ENCODE measurements around the gene RNF151. TPM values are rescaled to one million over a fixed set of nuclear protein-coding genes. Genes with fewer than 3 reads are reported as not detected.

RNF151 gene
- total RNA-seq, 1 donor from 2014 or later, result not detected

DNA sequence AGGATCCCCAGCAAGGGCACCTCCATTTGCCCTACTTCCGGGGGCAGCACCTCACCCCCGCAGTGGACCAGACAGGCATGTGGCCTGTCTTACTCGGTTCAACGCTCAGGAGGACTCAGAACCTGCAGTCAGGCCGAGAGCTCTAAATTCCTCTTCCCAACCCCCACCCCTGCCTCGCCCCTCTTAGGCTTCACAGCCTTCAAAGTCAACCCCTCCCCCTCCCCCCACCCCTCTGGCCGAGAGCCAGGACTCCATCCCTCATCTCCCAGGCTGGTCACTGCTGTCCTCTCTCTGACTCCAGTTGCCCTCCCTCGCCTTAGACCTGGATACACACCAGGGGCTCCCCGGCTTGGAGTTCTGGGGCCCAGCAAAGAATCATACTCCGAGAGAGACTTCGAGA lies 40.4 kb upstream of the RNF151 start:
- peaks cover 43% of the 10 kb centered on the region for H3K27me3 Mint-ChIP-seq (ENCODE audit: low read depth)

DNA sequence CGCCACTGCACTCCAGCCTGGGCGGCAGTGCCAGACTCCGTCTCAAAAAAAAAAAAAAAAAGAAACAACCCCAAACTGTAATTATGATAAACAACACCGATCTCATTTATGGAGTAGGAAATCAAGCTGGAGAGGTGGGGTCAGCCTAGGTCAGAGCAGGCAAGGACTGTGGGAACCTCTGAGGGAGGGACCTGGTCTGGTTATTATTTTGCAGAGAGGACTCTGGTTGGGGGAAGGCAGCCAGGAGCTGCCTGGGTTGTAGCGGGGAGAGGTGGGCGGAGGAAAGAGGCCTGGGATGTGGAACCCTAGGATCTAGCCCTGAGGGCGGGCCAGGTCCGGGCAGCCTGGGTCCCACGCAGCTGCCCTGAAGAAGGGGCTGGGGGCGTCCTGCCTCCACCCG lies 37.6 kb upstream of the RNF151 start:
- no peak for DNase-seq (ENCODE audit: low read depth, low spot score)
- no peaks in the 10 kb centered on the region for H3K9me3 Mint-ChIP-seq
- no peak overlapping the region for H3K27ac Mint-ChIP-seq (ENCODE audit: unreplicated experiment)

More for the DNA sequence above, 40.4 kb upstream of the RNF151 start:
- H3K27ac Mint-ChIP-seq (ENCODE audit: unreplicated experiment), result no peak overlapping the region
- no peak overlapping the region for H3K4me3 Mint-ChIP-seq
- peaks cover 9% of the 10 kb centered on the region for H3K4me1 Mint-ChIP-seq
- no peak for DNase-seq (ENCODE audit: low read depth, low spot score)
- TF ChIP-seq, protein P1, sequence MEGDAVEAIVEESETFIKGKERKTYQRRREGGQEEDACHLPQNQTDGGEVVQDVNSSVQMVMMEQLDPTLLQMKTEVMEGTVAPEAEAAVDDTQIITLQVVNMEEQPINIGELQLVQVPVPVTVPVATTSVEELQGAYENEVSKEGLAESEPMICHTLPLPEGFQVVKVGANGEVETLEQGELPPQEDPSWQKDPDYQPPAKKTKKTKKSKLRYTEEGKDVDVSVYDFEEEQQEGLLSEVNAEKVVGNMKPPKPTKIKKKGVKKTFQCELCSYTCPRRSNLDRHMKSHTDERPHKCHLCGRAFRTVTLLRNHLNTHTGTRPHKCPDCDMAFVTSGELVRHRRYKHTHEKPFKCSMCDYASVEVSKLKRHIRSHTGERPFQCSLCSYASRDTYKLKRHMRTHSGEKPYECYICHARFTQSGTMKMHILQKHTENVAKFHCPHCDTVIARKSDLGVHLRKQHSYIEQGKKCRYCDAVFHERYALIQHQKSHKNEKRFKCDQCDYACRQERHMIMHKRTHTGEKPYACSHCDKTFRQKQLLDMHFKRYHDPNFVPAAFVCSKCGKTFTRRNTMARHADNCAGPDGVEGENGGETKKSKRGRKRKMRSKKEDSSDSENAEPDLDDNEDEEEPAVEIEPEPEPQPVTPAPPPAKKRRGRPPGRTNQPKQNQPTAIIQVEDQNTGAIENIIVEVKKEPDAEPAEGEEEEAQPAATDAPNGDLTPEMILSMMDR (conservative IDR thresholded peaks at IDR 0.05), result no peak
- H3K9me3 Mint-ChIP-seq, result no peaks in the 10 kb centered on the region
- H3K36me3 Mint-ChIP-seq (ENCODE audit: low read depth), result no peaks in the 10 kb centered on the region

DNA sequence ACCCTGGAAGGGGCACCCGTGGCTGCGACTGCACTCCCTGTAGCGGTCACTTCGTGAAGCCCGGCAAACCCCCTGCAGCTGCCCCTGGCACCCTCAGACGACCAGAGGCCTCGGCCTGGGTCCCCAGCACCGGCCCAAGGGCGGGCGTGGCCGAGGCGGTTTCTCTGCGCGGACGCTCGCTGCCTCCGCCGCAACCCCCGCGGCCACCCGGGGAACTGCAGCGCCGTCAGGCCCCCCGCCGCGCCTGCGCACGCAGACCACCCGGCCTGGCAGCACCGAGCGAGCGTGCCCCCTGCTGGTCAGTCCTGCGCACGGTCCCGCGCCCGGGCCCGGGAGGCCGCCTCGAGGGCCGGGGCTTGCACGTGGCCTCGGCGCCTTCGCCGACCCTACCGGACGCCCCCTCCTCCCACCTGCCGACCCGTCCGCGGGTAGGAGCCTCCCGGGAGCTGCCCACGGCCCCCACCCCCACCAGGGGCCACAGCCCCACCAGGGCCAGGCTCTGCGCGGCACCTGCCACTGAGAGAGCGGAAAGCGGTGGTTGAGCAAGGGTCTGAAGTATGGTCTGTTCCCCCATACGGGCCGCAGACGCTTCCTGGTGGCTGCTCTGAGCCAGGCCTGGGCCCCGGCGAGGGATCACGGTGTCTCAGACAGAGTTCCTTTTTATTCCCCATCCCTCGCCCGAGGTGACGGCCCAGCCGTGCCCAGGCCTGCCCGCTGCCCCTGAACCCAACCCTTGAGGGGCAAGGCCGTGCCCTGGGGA lies 36.9 kb upstream of the RNF151 start:
- no peak overlapping the region for H3K4me3 Mint-ChIP-seq
- no peak overlapping the region for H3K27ac Mint-ChIP-seq (ENCODE audit: unreplicated experiment)
- DNase-seq (ENCODE audit: low read depth, low spot score), result peak; percentile 98

More for the DNA sequence above, 37.6 kb upstream of the RNF151 start:
- peaks cover 21% of the 10 kb centered on the region for H3K27me3 Mint-ChIP-seq (ENCODE audit: low read depth)
- TF ChIP-seq, protein P1 (conservative IDR thresholded peaks at IDR 0.05), result no peak
- no peaks in the 10 kb centered on the region for H3K36me3 Mint-ChIP-seq (ENCODE audit: low read depth)
- H3K4me1 Mint-ChIP-seq, result peaks cover 7% of the 10 kb centered on the region
- peak overlapping the region; percentile 76 for H3K4me3 Mint-ChIP-seq

DNA sequence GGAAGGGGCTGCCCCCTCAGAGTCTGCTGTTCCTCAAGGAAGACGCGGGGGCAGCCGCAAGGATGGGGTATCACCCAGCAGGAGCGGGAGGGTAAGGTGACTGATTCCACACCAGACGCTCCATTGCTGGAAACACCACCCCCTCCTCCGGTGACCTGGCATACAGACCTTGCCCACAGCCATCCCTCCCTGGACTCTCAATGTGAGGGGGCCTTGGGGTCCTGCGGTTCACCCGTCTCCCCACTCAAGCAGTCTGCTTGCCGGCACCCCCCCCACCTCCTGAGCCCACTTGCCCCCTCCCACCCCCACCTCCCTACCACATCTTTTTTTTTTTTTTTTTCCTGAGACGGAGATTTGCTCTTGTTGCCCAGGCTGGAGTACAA lies 36.3 kb upstream of the RNF151 start:
- Mint-ChIP-seq H3K36me3 (ENCODE audit: low read depth) (no peaks in the 10 kb centered on the region), H3K27me3 (ENCODE audit: low read depth) (peaks cover 11% of the 10 kb centered on the region), H3K4me1 (peaks cover 7% of the 10 kb centered on the region), H3K9me3 (no peaks in the 10 kb centered on the region), H3K27ac (ENCODE audit: unreplicated experiment) (no peak overlapping the region), H3K4me3 (no peak overlapping the region)
- no peak for DNase-seq (ENCODE audit: low read depth, low spot score)
- TF ChIP-seq, protein P1 (conservative IDR thresholded peaks at IDR 0.05), result no peak

More for the DNA sequence above, 36.9 kb upstream of the RNF151 start:
- Mint-ChIP-seq H3K36me3 (ENCODE audit: low read depth) (no peaks in the 10 kb centered on the region), H3K4me1 (peaks cover 7% of the 10 kb centered on the region), H3K9me3 (no peaks in the 10 kb centered on the region), H3K27me3 (ENCODE audit: low read depth) (peaks cover 15% of the 10 kb centered on the region)
- TF ChIP-seq, protein P1 (conservative IDR thresholded peaks at IDR 0.05), result peak; percentile 93

DNA sequence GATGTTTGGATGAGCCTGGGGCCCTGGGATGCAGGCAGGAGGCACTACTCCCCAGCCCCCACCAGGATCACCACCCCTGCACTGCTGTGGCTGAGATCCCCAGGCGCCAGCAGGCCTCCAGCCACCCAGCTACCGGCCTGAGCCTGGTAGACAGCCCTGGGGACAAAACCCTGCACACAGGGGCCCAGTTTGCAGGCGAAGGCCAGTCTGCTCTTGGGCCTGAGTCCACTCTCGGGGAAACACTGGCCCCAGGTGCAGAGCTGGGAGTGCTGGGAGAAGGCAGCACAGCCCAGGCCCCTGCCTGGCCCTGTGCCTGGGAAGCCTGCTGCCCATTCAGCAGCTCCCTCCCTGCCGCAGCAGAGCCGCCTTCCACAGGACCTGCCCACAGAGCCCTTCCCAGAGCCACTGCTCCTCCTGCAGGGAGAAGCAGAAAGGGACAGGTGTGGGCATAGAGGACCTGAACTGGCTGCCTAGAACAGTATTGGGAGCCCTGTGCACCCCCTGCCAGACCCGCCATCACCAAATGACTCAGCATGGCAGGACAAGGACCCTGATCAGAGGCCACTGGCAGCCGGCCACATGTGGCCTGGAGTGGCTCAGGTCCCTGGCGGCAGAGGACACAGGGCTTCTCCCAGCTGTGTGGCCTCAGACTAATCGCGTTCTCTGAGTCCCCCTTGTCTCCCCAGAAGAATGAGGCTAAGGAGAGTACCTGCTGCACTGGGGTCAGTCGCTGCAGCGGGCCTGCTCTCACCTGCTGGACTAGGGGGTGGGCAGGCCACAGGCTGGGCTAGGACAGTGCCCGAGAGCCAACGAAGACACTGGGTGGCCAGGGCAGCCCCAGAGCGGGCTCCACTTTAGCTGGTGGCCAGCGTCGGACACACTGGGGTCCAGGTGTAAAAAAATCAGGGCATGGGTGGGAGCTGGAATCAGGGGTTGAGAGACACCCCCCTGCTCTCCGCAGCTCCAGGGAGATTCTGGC lies 34.3 kb upstream of the RNF151 start:
- H3K27ac Mint-ChIP-seq (ENCODE audit: unreplicated experiment), result no peak overlapping the region
- H3K4me1 Mint-ChIP-seq, result peaks cover 7% of the 10 kb centered on the region
- no peak overlapping the region for H3K4me3 Mint-ChIP-seq
- peaks cover 11% of the 10 kb centered on the region for H3K27me3 Mint-ChIP-seq (ENCODE audit: low read depth)
- H3K9me3 Mint-ChIP-seq, result no peaks in the 10 kb centered on the region
- no peak for DNase-seq (ENCODE audit: low read depth, low spot score)
- TF ChIP-seq, protein P1 (conservative IDR thresholded peaks at IDR 0.05), result no peak
- H3K36me3 Mint-ChIP-seq (ENCODE audit: low read depth), result no peaks in the 10 kb centered on the region

Measured in neural crest cell (in vitro differentiated cells).